Gastrocnemius medialis (tissue), 4 donors: ENCODE data around the gene SLC24A3.

ENCODE experiments used
- CTCF ChIP-seq, 5 experiments: fragments of 450-650 bp in 3 of 5; fragments of 200-600 bp in 2 of 5; sonication (generic) in 2 of 5; IDR thresholded peaks in 4 of 5; conservative IDR thresholded peaks in 1 of 5; 1 replicate in 4 of 5; 2 replicates in 1 of 5; pipeline ENCODE4 v1.5.1; 2016 to 2019; ENCODE audit warnings: antibody characterized with exemption in 5 of 5, mild to moderate bottlenecking in 3 of 5, moderate library complexity in 3 of 5
- POLR2A ChIP-seq, 2 donors: fragments of 450-650 bp; IDR thresholded peaks; one replicate each; pipeline ENCODE4 v1.6.1; 2017; ENCODE audit warnings: antibody characterized with exemption in 2 of 2, mild to moderate bottlenecking in 2 of 2, moderate library complexity in 2 of 2

DNA sequence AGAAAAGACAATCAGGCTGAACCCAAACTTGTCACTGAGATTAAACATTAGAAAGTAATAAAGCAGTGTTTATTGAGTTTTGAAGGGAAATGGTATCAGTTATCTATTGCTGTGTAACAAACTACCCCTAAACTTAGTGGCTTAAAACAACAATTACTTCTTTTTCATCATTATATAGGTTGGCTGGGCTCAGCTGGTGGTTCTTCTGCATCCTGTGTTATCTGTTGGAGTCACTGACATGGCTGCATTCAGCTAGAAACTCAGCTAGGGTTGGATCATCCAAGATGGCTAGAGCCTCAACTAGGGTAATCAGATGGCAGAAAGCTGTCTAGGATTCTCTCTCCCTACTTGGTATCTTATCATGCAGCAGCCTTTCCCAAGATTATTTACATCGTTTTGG lies 533.1 kb downstream of the SLC24A3 start:
- TF ChIP-seq CTCF (IDR thresholded peaks at IDR 0.05 in 4 of 5, conservative IDR thresholded peaks at IDR 0.05 in 1 of 5) (no peak), POLR2A (IDR thresholded peaks at IDR 0.05) (no peak)
